H9 (cell line): ENCODE measurements around the gene IL1RAP. TPM values are rescaled to one million over a fixed set of nuclear protein-coding genes. Genes with fewer than 3 reads are reported as not detected.

Source experiments
- DNase-seq: peaks from one replicate; pipeline ENCODE4 v3.0.0-alpha.2; 2017
- H2AFZ ChIP-seq: one replicate; pipeline ENCODE4 v1.6.1; 2013; ENCODE audit warnings: mild to moderate bottlenecking, low read length, control low read depth, moderate library complexity
- H2AK5ac ChIP-seq: 2 replicates; pipeline ENCODE4 v1.6.1; 2013; ENCODE audit warnings: low read length, control low read depth, mixed read lengths; ENCODE audit not compliant: insufficient read length
- H2BK120ac ChIP-seq: one replicate; pipeline ENCODE4 v1.6.1; 2013; ENCODE audit warnings: low read depth, mild to moderate bottlenecking, low read length, control low read depth, inconsistent platforms; ENCODE audit not compliant: poor library complexity, severe bottlenecking
- H2BK12ac ChIP-seq: 2 replicates; pipeline ENCODE4 v1.6.1; 2013; ENCODE audit warnings: low read length, control low read depth, mixed read lengths, low read depth; ENCODE audit not compliant: insufficient read length
- H2BK15ac ChIP-seq: 2 replicates; pipeline ENCODE4 v1.6.1; 2013; ENCODE audit warnings: low read depth, low read length, control low read depth
- H2BK20ac ChIP-seq: one replicate; pipeline ENCODE4 v1.6.1; 2013; ENCODE audit warnings: low read depth, mild to moderate bottlenecking, low read length, control low read depth, inconsistent platforms; ENCODE audit not compliant: poor library complexity, severe bottlenecking
- H2BK5ac ChIP-seq: 2 replicates; pipeline ENCODE4 v1.6.1; 2013; ENCODE audit warnings: low read length, control low read depth, mixed read lengths; ENCODE audit not compliant: insufficient read length
- H3K14ac ChIP-seq: 2 replicates; pipeline ENCODE4 v1.6.1; 2013; ENCODE audit warnings: low read length, control low read depth; ENCODE audit not compliant: insufficient read depth
- H3K18ac ChIP-seq: 2 replicates; pipeline ENCODE4 v1.6.1; 2013; ENCODE audit warnings: low read depth, mild to moderate bottlenecking, mixed read lengths, low read length, control low read depth; ENCODE audit not compliant: insufficient read length
- H3K23ac ChIP-seq: 2 replicates; pipeline ENCODE4 v1.6.1; 2013; ENCODE audit warnings: low read length, control low read depth, mixed read lengths, low read depth; ENCODE audit not compliant: insufficient read length
- H3K23me2 ChIP-seq: 2 replicates; pipeline ENCODE4 v1.6.1; 2013; ENCODE audit warnings: low read depth, mild to moderate bottlenecking, mixed read lengths, low read length, control low read depth; ENCODE audit not compliant: insufficient read length, poor library complexity, severe bottlenecking
- H3K27ac ChIP-seq: 2 replicates; pipeline ENCODE4 v1.5.1; 2013; ENCODE audit warnings: low read length, control low read depth, mixed read lengths, low read depth; ENCODE audit not compliant: insufficient read length
- H3K27me3 ChIP-seq: 2 replicates; pipeline ENCODE4 v1.6.1; 2013; ENCODE audit warnings: low read length, control low read depth, inconsistent platforms; ENCODE audit not compliant: insufficient read depth
- H3K4ac ChIP-seq: 2 replicates; pipeline ENCODE4 v1.6.1; 2013; ENCODE audit warnings: low read depth, mild to moderate bottlenecking, control low read depth, inconsistent platforms, low read length, moderate library complexity
- H3K4me1 ChIP-seq: 2 replicates; pipeline ENCODE4 v1.6.1; 2013; ENCODE audit warnings: low read length, control low read depth, inconsistent platforms; ENCODE audit not compliant: insufficient read depth
- H3K4me2 ChIP-seq: 2 replicates; pipeline ENCODE4 v1.6.1; 2013; ENCODE audit warnings: low read length, control low read depth, mixed read lengths; ENCODE audit not compliant: insufficient read length, insufficient read depth
- H3K56ac ChIP-seq: 2 replicates; pipeline ENCODE4 v1.6.1; 2013; ENCODE audit warnings: low read depth, mild to moderate bottlenecking, mixed read lengths, low read length, control low read depth; ENCODE audit not compliant: insufficient read length
- H3K79me1 ChIP-seq: 2 replicates; pipeline ENCODE4 v1.6.1; 2013; ENCODE audit warnings: low read depth, mild to moderate bottlenecking, moderate library complexity, low read length, control low read depth, inconsistent platforms; ENCODE audit not compliant: insufficient read depth, poor library complexity, severe bottlenecking
- H3K79me2 ChIP-seq: 2 replicates; pipeline ENCODE4 v1.6.1; 2013; ENCODE audit warnings: low read length, control low read depth, inconsistent platforms; ENCODE audit not compliant: insufficient read depth
- H3K9ac ChIP-seq: 2 replicates; pipeline ENCODE4 v1.6.1; 2013; ENCODE audit warnings: low read length, control low read depth, mixed read lengths; ENCODE audit not compliant: insufficient read length; ENCODE audit errors: extremely low read depth
- H3K9me3 ChIP-seq: one replicate; pipeline ENCODE4 v1.6.1; 2013; ENCODE audit warnings: low read depth, low read length, inconsistent platforms; ENCODE audit not compliant: control insufficient read depth
- H3T11ph ChIP-seq: one replicate; pipeline ENCODE4 v1.6.1; 2013; ENCODE audit warnings: mild to moderate bottlenecking, low read length, control low read depth, inconsistent platforms
- H4K20me1 ChIP-seq: one replicate; pipeline ENCODE4 v1.6.1; 2013; ENCODE audit not compliant: control insufficient read depth, insufficient read length, insufficient read depth
- H4K5ac ChIP-seq: 2 replicates; pipeline ENCODE4 v1.6.1; 2013; ENCODE audit warnings: low read depth, mild to moderate bottlenecking, mixed read lengths, low read length, control low read depth; ENCODE audit not compliant: insufficient read length
- H4K8ac ChIP-seq: replicated peaks from 2 replicates; pipeline ENCODE4 v1.6.1; 2013; ENCODE audit warnings: low read length, control low read depth, mixed read lengths, low read depth; ENCODE audit not compliant: insufficient read length
- H4K91ac ChIP-seq: 2 replicates; pipeline ENCODE4 v1.6.1; 2013; ENCODE audit warnings: low read depth, mild to moderate bottlenecking, moderate library complexity, mixed read lengths, low read length, control low read depth; ENCODE audit not compliant: insufficient read length
- H3K27ac Mint-ChIP-seq, 3 experiments: 2 replicates in 2 of 3; 3 replicates in 1 of 3; pipeline ENCODE4 v1.8.0; 2020 to 2021; ENCODE audit warnings: mixed read lengths in 3 of 3, mild to moderate bottlenecking in 1 of 3, moderate library complexity in 1 of 3
- H3K27me3 Mint-ChIP-seq: 2 replicates; pipeline ENCODE4 v1.8.0; 2021; ENCODE audit warnings: low read depth, mild to moderate bottlenecking, moderate library complexity, mixed read lengths
- H3K36me3 Mint-ChIP-seq, 3 experiments: 2 replicates in 2 of 3; 3 replicates in 1 of 3; pipeline ENCODE4 v1.8.0; 2020 to 2021; ENCODE audit warnings: low read depth in 3 of 3, mixed read lengths in 3 of 3; ENCODE audit not compliant: insufficient read depth in 1 of 3
- H3K4me1 Mint-ChIP-seq, 2 experiments: 2 replicates each; pipeline ENCODE4 v1.8.0; 2020; ENCODE audit warnings: mixed read lengths in 2 of 2
- H3K4me3 Mint-ChIP-seq, 2 experiments: 2 replicates in 1 of 2; 3 replicates in 1 of 2; pipeline ENCODE4 v1.8.0; 2020 to 2021; ENCODE audit warnings: mild to moderate bottlenecking in 2 of 2, mixed read lengths in 2 of 2, moderate library complexity in 1 of 2
- H3K9me3 Mint-ChIP-seq, 2 experiments: 2 replicates in 1 of 2; 3 replicates in 1 of 2; pipeline ENCODE4 v1.8.0; 2020; ENCODE audit warnings: mild to moderate bottlenecking in 2 of 2, mixed read lengths in 2 of 2, moderate library complexity in 1 of 2
- total RNA-seq: library from RNA; stranded (reverse); gene quantifications from 2 replicates; pipeline ENCODE4 v1.2.1, GENCODE V29; 2021
- TF ChIP-seq, protein P1 (sequence below): fragments of 200-600 bp; sonication (generic); conservative IDR thresholded peaks from 3 replicates; pipeline ENCODE4 v1.8.0; 2021; ENCODE audit warnings: antibody characterized with exemption, mild to moderate bottlenecking

Gene IL1RAP
- total RNA-seq, 1 experiment from 2014 or later = 4.6 TPM

DNA sequence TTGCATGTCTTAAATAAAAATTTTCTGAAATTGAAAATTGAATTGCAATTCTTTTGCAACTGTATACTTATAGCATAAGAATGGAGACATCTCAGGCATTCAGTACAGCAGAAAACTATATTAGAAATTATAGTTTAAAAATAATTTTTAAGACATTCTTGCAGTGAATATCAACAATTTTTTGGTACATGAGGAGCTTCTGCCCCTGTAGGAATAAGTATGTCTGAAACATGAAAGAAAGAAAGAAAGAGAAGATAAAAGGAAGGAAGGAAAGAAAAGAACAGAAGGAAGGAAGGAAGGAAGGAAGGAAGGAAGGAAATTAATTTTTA lies 183.6 kb downstream of the IL1RAP start:
- no peak overlapping the region for H3K14ac ChIP-seq
- no peak overlapping the region; a peak in 1 of 7 replicates for H3K27ac Mint-ChIP-seq
- no peak for DNase-seq
- no peak overlapping the region for H2BK120ac ChIP-seq
- H3K79me2 ChIP-seq = no peaks in the 10 kb centered on the region
- no peak overlapping the region for H2AK5ac ChIP-seq
- no peak overlapping the region for H3K4ac ChIP-seq
- no peak overlapping the region for H3K27ac ChIP-seq
- H3K23ac ChIP-seq = no peak overlapping the region
- no peak overlapping the region for H2BK12ac ChIP-seq
- no peak overlapping the region for H3K18ac ChIP-seq
- no peak overlapping the region for H3K4me2 ChIP-seq
- H3T11ph ChIP-seq = no peak overlapping the region
- H3K4me1 Mint-ChIP-seq = peaks cover 6 to 10% of the 10 kb centered on the region in 2 experiments; a peak in 3 of 4 replicates
- TF ChIP-seq, protein P1, sequence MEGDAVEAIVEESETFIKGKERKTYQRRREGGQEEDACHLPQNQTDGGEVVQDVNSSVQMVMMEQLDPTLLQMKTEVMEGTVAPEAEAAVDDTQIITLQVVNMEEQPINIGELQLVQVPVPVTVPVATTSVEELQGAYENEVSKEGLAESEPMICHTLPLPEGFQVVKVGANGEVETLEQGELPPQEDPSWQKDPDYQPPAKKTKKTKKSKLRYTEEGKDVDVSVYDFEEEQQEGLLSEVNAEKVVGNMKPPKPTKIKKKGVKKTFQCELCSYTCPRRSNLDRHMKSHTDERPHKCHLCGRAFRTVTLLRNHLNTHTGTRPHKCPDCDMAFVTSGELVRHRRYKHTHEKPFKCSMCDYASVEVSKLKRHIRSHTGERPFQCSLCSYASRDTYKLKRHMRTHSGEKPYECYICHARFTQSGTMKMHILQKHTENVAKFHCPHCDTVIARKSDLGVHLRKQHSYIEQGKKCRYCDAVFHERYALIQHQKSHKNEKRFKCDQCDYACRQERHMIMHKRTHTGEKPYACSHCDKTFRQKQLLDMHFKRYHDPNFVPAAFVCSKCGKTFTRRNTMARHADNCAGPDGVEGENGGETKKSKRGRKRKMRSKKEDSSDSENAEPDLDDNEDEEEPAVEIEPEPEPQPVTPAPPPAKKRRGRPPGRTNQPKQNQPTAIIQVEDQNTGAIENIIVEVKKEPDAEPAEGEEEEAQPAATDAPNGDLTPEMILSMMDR = no peak
- H4K8ac ChIP-seq = no peak overlapping the region
- H3K27me3 Mint-ChIP-seq = no peaks in the 10 kb centered on the region
- H2AFZ ChIP-seq = no peak overlapping the region
- no peaks in the 10 kb centered on the region for H3K27me3 ChIP-seq
- H3K9ac ChIP-seq = no peak overlapping the region
- H2BK20ac ChIP-seq = no peak overlapping the region
- H4K5ac ChIP-seq = no peak overlapping the region
- no peak overlapping the region for H3K4me3 Mint-ChIP-seq
- H2BK15ac ChIP-seq = no peak overlapping the region
- H4K91ac ChIP-seq = no peak overlapping the region
- H4K20me1 ChIP-seq = no peaks in the 10 kb centered on the region
- no peaks in the 10 kb centered on the region; the same call in 1 of the 2 replicates for H3K4me1 ChIP-seq
- H3K9me3 ChIP-seq = no peaks in the 10 kb centered on the region
- H3K56ac ChIP-seq = no peak overlapping the region
- H3K36me3 Mint-ChIP-seq = no peaks in the 10 kb centered on the region; a peak in 1 of 7 replicates
- no peak overlapping the region for H2BK5ac ChIP-seq
- H3K23me2 ChIP-seq = no peaks in the 10 kb centered on the region
- H3K9me3 Mint-ChIP-seq = no peaks in the 10 kb centered on the region
- H3K79me1 ChIP-seq = no peaks in the 10 kb centered on the region
